ENCODE results near the gene PEDS1.

- no peak for TF ChIP-seq CBX5 (IDR thresholded peaks at IDR 0.05; ENCODE audit: low read depth, low read length)
- no peak for TF ChIP-seq SIN3A (conservative IDR thresholded peaks at IDR 0.05 in 1 of 2, IDR thresholded peaks at IDR 0.05 in 1 of 2; ENCODE audit: low read depth in 1 of 2, low read length in 2 of 2)
- TF ChIP-seq POLR2A (IDR thresholded peaks at IDR 0.05; ENCODE audit: control extremely low read depth in 1 of 2, low read depth in 2 of 2, low read length in 2 of 2): no peak
- TF ChIP-seq CTCF (IDR thresholded peaks at IDR 0.05; ENCODE audit: control extremely low read depth in 1 of 3, insufficient read depth in 1 of 3, low read depth in 1 of 3, low read length in 3 of 3): no peak
Measured at GRCh38 chr20:50182346-50182745, 28.8 kb upstream of the PEDS1 start.
